GM12878 (cell line): ENCODE measurements around the gene RERE. TPM values are rescaled to one million over a fixed set of nuclear protein-coding genes. Genes with fewer than 3 reads are reported as not detected.

Experiments
- ATAC-seq: fragments of 200-7000 bp; cut with Tn5 transposase; 3 replicates; pipeline ENCODE4 v1.9.1; 2020; ENCODE audit warnings: mild to moderate bottlenecking, moderate library complexity
- BruUV-seq: library from RNA; stranded (reverse); fragments of 400-500 nt; replicated peaks from 2 replicates; lab custom pipeline; 2021; lab: Mats Ljungman, UMichigan
- CTCF ChIA-PET: fragments of 300-600 bp; sonication (Branson Sonifier 250); formaldehyde crosslinking; extraction: SDS; loops from one replicate; lab custom pipeline; 2021; ENCODE audit warnings: inconsistent platforms; lab: Yijun Ruan, JAX
- POLR2A ChIA-PET: fragments of 350-600 bp; formaldehyde crosslinking; extraction: SDS; loops from one replicate; lab custom pipeline; 2021; ENCODE audit warnings: inconsistent platforms; lab: Charles Lee
- RAD21 ChIA-PET: fragments of 300-600 bp; sonication (Branson Sonifier 250); formaldehyde crosslinking; loops from one replicate; lab custom pipeline; 2023; ENCODE audit warnings: antibody characterized with exemption; ENCODE audit not compliant: unreplicated experiment; lab: Charles Lee
- SMC1A ChIA-PET: fragments of 300-600 bp; sonication (Branson Sonifier 250); formaldehyde crosslinking; loops from one replicate; lab custom pipeline; 2023; ENCODE audit not compliant: unreplicated experiment, uncharacterized antibody; lab: Charles Lee
- DNase-seq: peaks from one replicate; pipeline ENCODE4 v3.0.0-alpha.2; 2011; ENCODE audit warnings: low read depth, low spot score
- FAIRE-seq: peaks from 3 replicates; lab custom pipeline; 2011; peaks lifted over from hg19 to GRCh38; lab: Jason Lieb, UNC
- H2AFZ ChIP-seq: 2 replicates; pipeline ENCODE4 v1.6.0; 2011; ENCODE audit warnings: low read depth, low read length, control low read depth; ENCODE audit not compliant: control insufficient read depth
- H3K27ac ChIP-seq: 2 replicates; pipeline ENCODE4 v1.5.1; 2011; ENCODE audit warnings: control low read depth; ENCODE audit not compliant: control insufficient read depth, insufficient read depth
- H3K27me3 ChIP-seq, 2 experiments: replicated peaks in 1 of 2; 2 replicates each; pipeline versions ENCODE4 v1.6.0 to v1.6.1; 2011; ENCODE audit warnings: low read length in 1 of 2; ENCODE audit not compliant: control insufficient read depth in 2 of 2, insufficient read depth in 2 of 2
- H3K36me3 ChIP-seq, 2 experiments: 2 replicates each; pipeline ENCODE4 v1.5.1; 2011; ENCODE audit warnings: low read length in 1 of 2; ENCODE audit not compliant: control insufficient read depth in 2 of 2, insufficient read depth in 2 of 2
- H3K4me1 ChIP-seq: 2 replicates; pipeline ENCODE4 v1.6.1; 2011; ENCODE audit warnings: mild to moderate bottlenecking, low read length, moderate library complexity, mixed read lengths; ENCODE audit not compliant: control insufficient read depth, insufficient read depth
- H3K4me2 ChIP-seq: 2 replicates; pipeline ENCODE4 v1.6.0; 2011; ENCODE audit warnings: control low read depth; ENCODE audit not compliant: control insufficient read depth, insufficient read depth
- H3K4me3 ChIP-seq: fragments of 200-600 bp; sonication (generic); 2 replicates; pipeline ENCODE4 v1.5.1; 2016
- H3K79me2 ChIP-seq: 2 replicates; pipeline ENCODE4 v1.6.0; 2011; ENCODE audit warnings: low read length; ENCODE audit not compliant: control insufficient read depth, insufficient read depth
- H3K9ac ChIP-seq: 2 replicates; pipeline ENCODE4 v1.8.0; 2011; ENCODE audit warnings: low read length, control low read depth, mixed read lengths; ENCODE audit not compliant: control insufficient read depth, insufficient read depth
- H3K9me3 ChIP-seq: replicated peaks from 3 replicates; pipeline ENCODE4 v1.5.1; 2011; ENCODE audit warnings: mild to moderate bottlenecking, low read length; ENCODE audit not compliant: control insufficient read depth, insufficient read depth
- H4K20me1 ChIP-seq: 2 replicates; pipeline ENCODE4 v1.6.0; 2011; ENCODE audit not compliant: control insufficient read depth, insufficient read depth
- E2F8 ChIP-seq: fragments of 450-650 bp; IDR thresholded peaks from 2 replicates; pipeline ENCODE4 v1.6.1; 2018; ENCODE audit warnings: mild to moderate bottlenecking, low read depth, moderate library complexity; ENCODE audit not compliant: partially characterized antibody
- GABPA ChIP-seq: IDR thresholded peaks from 2 replicates; pipeline ENCODE4 v1.6.1; 2014; ENCODE audit warnings: antibody characterized with exemption, low read depth, mild to moderate bottlenecking, inconsistent platforms
- IRF4 ChIP-seq: IDR thresholded peaks from 2 replicates; pipeline ENCODE4 v1.6.1; 2011; ENCODE audit warnings: low read depth, low read length
- IRF5 ChIP-seq: fragments of 450-650 bp; IDR thresholded peaks from 2 replicates; pipeline ENCODE4 v1.6.1; 2017; ENCODE audit warnings: borderline replicate concordance
- JUND ChIP-seq: IDR thresholded peaks from 2 replicates; pipeline ENCODE4 v1.6.1; 2012; ENCODE audit warnings: low read depth, mild to moderate bottlenecking, low read length, improper control_type of control experiment, moderate library complexity
- MXI1 ChIP-seq: fragments of 150-350 bp; IDR thresholded peaks from 2 replicates; pipeline ENCODE4 v1.6.1; 2011; ENCODE audit warnings: low read depth, mild to moderate bottlenecking, inconsistent platforms, low read length, improper control_type of control experiment
- NR2C2 ChIP-seq: IDR thresholded peaks from 2 replicates; pipeline ENCODE4 v1.6.1; 2011; ENCODE audit warnings: borderline replicate concordance, low read depth; ENCODE audit not compliant: control insufficient read depth, insufficient read length
- RB1 ChIP-seq: fragments of 450-650 bp; formaldehyde crosslinking; IDR thresholded peaks from 2 replicates; pipeline ENCODE4 v1.6.1; 2017; ENCODE audit warnings: mild to moderate bottlenecking, borderline replicate concordance
- SIN3A ChIP-seq: IDR thresholded peaks from 2 replicates; pipeline ENCODE4 v1.6.1; 2012; ENCODE audit warnings: low read depth, low read length, improper control_type of control experiment
- SIX5 ChIP-seq: IDR thresholded peaks from 2 replicates; pipeline ENCODE4 v1.6.1; 2011; ENCODE audit warnings: mild to moderate bottlenecking, low read depth, low read length, moderate library complexity; ENCODE audit not compliant: severe bottlenecking
- SREBF1 ChIP-seq: IDR thresholded peaks from 2 replicates; pipeline ENCODE4 v1.6.1; 2012; ENCODE audit warnings: mild to moderate bottlenecking, low read length
- STAT1 ChIP-seq: fragments of 450-650 bp; conservative IDR thresholded peaks from 2 replicates; pipeline ENCODE4 v1.6.1; 2014; ENCODE audit warnings: antibody characterized with exemption, mild to moderate bottlenecking
- TCF3 ChIP-seq: IDR thresholded peaks from 2 replicates; pipeline ENCODE4 v1.6.1; 2012; ENCODE audit warnings: low read depth, mild to moderate bottlenecking, low read length, borderline replicate concordance; ENCODE audit not compliant: insufficient read depth
- ZBED1 ChIP-seq: IDR thresholded peaks from 2 replicates; pipeline ENCODE4 v1.6.1; 2016; ENCODE audit warnings: borderline replicate concordance
- WGBS: methylation state at CpG from one replicate; pipeline ENCODE4 v1.1.6; 2016; ENCODE audit warnings: low lambda C conversion rate; ENCODE audit not compliant: insufficient replicate concordance, insufficient coverage; ENCODE audit errors: missing lambda C conversion rate; 5-methylcytosine and 5-hydroxymethylcytosine counted together
- in situ Hi-C: fragments of 300-500 bp; cut with MboI; formaldehyde crosslinking; loops from 9 replicates; pipeline ENCODE4 v1.14.3; 2018; ENCODE audit warnings: mixed read lengths
- intact Hi-C: fragments of 100-400 bp; cut with micrococcal nuclease; formaldehyde crosslinking; loops from one replicate; pipeline ENCODE4 v1.14.2; 2022; ENCODE audit not compliant: unreplicated experiment
- polyA plus RNA-seq, 11 experiments: library from polyadenylated mRNA; depleted of rRNA in 4 of 11; unstranded in 6 of 11; stranded (reverse) in 5 of 11; fragments of >200 nt; fragmentation: Nextera tagmentation in 4 of 11; fragmentation: Illumina TruSeq in 1 of 11; extraction: Ambion mirVana in 4 of 11; extraction: Trizol in 1 of 11; gene quantifications; 1 replicate in 1 of 11; 2 replicates in 10 of 11; pipeline versions ENCODE4 v1.2.1 to v1.2.3, GENCODE V29; 2011 to 2016; ENCODE audit warnings: inconsistent platforms in 2 of 11, missing spikeins in 2 of 11, low read depth in 1 of 11
- total RNA-seq, 4 experiments: library from RNA; depleted of rRNA in 3 of 4; stranded (reverse); fragments of >200 nt in 3 of 4; fragmentation: Illumina TruSeq in 1 of 4; extraction: Trizol in 1 of 4; gene quantifications; 2 replicates each; pipeline versions ENCODE4 v1.2.1 to v1.2.3, GENCODE V29; 2013 to 2021
- TF ChIP-seq, protein P1 (sequence below): fragments of 450-650 bp; IDR thresholded peaks from 2 replicates; pipeline ENCODE4 v1.6.1; 2017; ENCODE audit warnings: mild to moderate bottlenecking, moderate library complexity

Gene RERE
- total and polyA plus RNA-seq, 10 of the 15 experiments (the other 5 are each of a cell fraction or from before 2014, with no cell fraction given): 5.2 to 60.5 (median 20.2) TPM

DNA sequence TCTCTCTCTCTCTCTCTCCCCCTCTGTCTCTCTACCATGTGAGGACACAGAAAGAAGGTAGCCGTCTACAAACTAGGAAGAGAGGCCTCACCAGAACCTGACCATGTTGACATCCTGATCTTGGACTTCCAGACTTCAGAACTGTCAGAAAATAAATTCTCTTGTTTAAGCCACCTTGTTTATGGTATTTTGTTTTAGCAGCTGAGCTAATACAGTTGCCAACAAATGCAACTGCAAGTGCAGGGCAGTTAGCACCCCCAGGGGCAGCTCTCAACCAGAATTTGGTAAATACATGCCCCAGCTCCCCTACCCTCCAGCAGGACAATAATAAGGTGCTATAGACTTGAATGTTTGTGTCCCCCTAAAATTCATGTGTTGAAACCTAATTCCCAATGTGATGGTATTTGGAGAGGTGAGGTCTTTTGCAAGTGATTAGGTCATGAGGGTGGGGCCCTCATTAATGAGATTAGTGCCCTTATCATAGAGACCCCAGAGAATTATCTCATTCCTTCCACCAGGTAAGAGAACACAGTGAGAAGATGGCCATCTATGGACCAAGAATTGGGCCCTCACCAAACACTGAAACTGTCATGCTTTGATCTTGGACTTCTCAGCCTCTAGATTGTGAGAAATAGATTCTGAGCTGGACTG lies 506.2 kb downstream of the RERE start (continued):
- TF ChIP-seq IRF4: no peak
- no peak for TF ChIP-seq ZBED1
- TF ChIP-seq SIX5: no peak

DNA sequence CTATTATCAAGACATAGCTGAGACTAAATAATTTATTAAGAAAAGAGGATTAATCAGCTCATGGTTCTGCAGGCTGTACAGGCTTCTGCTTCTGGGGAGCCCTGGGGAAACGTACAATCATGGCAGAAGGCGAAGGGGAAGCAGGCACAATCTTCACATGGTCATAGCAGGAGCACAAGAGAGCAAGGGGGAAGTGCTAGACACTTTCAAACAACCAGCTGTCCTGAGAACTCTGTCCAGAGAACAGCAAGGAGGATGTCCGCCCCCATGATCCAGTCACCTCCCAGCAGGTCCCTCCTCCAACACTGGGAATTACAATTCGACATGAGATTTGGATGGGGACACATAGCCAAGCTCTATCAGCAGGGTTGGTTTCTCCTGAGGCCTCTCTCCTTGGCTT lies 509.8 kb downstream of the RERE start:
- ChIA-PET RAD21 (no interaction called here), CTCF (interaction anchor here (0.8 to 1.9 kb wide), 3 partner anchors 275 to 542 kb away, joined by 3 to 5 read pairs (median 4); no protein-coding TSS in a partner anchor), POLR2A (no interaction called here), SMC1A (interaction anchor here (1.0 to 4.4 kb wide), 2 partner anchors 289 to 292 kb away, joined by 4 to 17 read pairs; no protein-coding TSS in a partner anchor)
- WGBS: 48% methylated on average over 4 of the region's 4 CpGs
- H4K20me1 ChIP-seq: no peaks in the 10 kb centered on the region
- H3K27me3 ChIP-seq: no peaks in the 10 kb centered on the region
- no peak overlapping the region for H2AFZ ChIP-seq
- intact Hi-C loops: no loop called here
- FAIRE-seq (no peak), DNase-seq (no peak), ATAC-seq (no peak)
- H3K27ac ChIP-seq: no peak overlapping the region
- H3K4me2 ChIP-seq: no peak overlapping the region
- no peak overlapping the region for H3K9ac ChIP-seq
- H3K79me2 ChIP-seq: no peaks in the 10 kb centered on the region
- BruUV-seq: no TSS peak
- no peaks in the 10 kb centered on the region for H3K36me3 ChIP-seq
- H3K9me3 ChIP-seq: no peaks in the 10 kb centered on the region
- no peak overlapping the region for H3K4me3 ChIP-seq
- in situ Hi-C loops: no loop called here
- H3K4me1 ChIP-seq: no peaks in the 10 kb centered on the region
- TF ChIP-seq GABPA (no peak), STAT1 (no peak), SIN3A (no peak), SREBF1 (no peak), RB1 (no peak), MXI1 (no peak), JUND (no peak), IRF5 (no peak), E2F8 (no peak), NR2C2 (no peak), TCF3 (no peak)
- TF ChIP-seq, protein P1, sequence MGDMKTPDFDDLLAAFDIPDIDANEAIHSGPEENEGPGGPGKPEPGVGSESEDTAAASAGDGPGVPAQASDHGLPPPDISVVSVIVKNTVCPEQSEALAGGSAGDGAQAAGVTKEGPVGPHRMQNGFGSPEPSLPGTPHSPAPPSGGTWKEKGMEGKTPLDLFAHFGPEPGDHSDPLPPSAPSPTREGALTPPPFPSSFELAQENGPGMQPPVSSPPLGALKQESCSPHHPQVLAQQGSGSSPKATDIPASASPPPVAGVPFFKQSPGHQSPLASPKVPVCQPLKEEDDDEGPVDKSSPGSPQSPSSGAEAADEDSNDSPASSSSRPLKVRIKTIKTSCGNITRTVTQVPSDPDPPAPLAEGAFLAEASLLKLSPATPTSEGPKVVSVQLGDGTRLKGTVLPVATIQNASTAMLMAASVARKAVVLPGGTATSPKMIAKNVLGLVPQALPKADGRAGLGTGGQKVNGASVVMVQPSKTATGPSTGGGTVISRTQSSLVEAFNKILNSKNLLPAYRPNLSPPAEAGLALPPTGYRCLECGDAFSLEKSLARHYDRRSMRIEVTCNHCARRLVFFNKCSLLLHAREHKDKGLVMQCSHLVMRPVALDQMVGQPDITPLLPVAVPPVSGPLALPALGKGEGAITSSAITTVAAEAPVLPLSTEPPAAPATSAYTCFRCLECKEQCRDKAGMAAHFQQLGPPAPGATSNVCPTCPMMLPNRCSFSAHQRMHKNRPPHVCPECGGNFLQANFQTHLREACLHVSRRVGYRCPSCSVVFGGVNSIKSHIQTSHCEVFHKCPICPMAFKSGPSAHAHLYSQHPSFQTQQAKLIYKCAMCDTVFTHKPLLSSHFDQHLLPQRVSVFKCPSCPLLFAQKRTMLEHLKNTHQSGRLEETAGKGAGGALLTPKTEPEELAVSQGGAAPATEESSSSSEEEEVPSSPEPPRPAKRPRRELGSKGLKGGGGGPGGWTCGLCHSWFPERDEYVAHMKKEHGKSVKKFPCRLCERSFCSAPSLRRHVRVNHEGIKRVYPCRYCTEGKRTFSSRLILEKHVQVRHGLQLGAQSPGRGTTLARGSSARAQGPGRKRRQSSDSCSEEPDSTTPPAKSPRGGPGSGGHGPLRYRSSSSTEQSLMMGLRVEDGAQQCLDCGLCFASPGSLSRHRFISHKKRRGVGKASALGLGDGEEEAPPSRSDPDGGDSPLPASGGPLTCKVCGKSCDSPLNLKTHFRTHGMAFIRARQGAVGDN: no peak
